SKM-1 treated with dmso at 0.1 percent for 144 hours (cell line): Measurements from ENCODE around the gene GRK5.

Experiments used
- DNase-seq: peaks from one replicate; lab custom pipeline; 2025; ENCODE audit not compliant: unreplicated experiment; lab: John Stamatoyannopoulos, UW

Gene GRK5

DNA sequence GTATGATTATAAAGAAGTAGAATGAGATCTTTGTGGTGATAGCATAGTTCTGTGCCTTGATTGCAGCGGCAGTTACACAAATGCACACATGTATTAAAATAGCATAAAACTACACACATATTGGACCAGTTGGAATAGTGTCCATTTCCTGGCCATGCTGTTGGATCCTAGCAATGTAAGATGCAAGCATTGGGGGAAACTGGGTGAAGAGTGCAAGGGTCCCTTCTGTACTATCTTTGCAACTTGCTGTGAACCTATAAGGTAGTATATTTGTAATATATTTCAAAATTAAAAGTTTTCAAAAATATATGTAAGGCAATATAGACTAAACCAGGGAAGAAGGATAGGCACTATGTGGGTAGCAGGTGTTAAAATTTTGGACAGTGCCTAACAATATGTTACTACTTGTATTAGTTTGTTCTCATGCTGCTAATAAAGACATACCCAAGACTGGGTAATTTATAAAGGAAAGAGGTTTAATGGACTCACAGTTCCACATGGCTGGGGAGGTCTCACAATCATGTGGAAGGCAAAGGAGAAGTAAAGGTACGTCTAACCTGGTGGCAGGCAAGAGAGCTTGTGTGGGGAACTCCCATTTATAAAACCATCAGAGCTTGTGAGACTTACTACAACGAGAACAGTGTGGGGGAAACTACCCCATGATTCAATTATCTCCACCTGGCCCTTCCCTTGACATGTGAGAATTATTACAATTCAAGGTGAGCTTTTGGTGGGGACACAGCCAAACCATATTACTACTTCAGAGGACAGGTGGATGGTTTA, 263.7 kb downstream of the GRK5 start:
- DNase-seq: no peak

DNA sequence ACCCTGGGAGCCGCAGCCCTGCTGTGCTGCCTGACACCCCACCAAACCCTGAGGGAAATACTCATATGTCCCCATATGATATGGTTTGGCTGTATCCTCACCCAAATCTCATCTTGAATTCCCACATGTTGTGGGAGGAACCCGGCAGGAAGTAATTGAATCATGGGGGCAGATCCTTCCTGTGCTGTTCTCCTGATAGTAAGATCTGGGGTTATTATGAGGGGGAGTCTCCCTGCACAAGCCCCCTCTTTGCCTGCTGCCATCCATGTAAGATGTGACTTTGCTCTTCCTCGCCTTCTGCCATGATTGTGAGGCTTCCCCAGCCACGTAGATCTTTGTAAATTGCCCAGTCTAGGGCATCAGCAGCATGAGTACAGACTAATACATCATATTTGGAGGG, 266.4 kb downstream of the GRK5 start:
- no peak for DNase-seq

DNA sequence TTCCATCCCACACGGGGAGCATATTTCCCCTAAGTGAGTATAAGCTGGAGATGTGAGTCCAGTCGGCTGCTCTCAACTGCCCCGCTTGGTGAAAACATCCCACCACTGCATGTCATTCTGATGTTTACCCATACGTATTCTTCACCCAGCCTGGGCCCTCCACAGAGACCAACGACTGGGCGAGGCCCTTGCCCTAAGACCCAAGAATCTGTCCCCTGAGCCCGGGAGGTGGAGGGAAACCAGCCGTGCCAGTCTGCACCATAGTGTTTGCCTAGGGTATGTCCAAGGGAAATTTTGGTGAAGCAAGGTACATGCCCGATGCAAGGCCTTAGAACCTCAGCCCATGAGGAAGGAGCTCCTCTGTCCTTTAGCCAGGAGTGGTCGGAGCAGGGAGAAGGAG, 267.2 kb downstream of the GRK5 start:
- DNase-seq: no peak

DNA sequence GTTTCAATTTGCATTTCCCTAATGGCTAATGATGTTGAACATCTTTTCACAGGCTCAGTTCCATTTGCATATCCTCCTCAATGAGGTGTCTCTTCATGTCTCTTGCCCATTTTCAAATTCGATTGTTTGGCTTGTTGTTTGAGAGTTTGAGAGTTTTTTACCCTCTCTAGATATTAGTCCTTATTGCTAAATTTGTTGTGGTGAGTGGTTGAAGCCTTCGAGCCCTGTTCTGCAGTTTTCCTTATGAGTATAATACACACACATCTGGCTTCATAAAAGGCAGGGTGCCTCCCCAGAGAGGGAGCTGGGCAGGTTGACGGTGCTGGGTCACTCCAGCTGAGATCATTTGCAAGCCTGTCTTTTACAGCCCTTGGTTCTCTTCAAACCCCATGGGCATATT, 270.1 kb downstream of the GRK5 start:
- no peak for DNase-seq

DNA sequence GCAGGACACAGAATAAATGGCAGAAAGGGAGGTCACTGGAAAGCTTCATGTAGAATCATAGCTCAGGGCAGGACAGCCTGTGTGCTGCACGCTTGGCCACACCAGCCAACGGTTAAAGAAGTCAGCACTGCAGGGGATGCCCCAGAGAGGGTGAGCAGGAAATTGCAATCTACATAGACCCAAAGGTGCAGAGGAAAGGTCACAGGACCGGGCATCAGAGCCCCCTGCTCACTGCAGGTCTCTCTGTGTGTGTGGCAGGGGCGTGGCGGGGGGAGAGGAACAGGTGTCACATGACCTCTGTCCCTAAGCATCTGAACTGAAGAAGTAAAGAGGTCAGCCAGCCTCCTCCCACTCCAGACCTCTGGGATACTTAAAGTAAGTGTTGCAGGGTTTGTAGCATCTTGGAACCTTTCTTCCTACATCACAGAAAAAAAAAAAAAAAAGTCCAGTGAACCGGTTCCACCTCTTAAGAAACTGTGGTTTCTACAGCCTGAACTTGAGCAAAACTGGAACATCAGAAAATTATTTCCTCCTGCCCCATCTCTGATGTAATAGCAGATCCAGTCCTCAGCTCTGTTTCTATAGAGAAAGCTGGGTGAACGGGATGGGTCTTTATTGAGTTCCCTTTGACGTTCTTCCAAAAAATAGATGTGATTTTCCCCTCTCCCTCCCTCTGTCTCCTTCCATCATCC, 270.9 kb downstream of the GRK5 start:
- DNase-seq: peak; percentile 32

DNA sequence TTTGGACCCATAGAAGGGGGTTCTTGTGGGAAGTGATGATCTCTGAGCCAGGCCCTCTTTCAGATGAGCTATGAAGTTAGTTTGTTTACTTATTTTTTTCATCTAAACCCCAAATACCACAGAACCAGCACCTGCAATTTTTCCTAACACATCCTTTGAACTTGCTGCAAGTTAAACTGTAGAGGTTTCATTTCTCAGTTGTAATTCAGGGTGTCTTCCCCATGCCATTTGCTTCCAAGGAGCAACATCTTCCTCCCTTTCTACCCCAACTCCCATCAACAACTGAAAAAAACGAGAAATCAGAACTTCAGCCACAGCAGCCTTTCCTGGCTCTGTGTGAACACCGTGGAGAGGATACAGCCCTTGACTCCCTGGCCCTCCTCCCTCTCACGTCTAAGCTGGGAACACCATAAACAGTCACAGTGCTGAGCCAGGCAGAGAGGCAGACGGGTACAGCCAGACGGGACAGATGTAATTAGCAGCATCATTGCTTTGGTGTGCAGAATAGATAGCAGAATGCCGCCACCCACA, 271.5 kb downstream of the GRK5 start:
- no peak for DNase-seq

DNA sequence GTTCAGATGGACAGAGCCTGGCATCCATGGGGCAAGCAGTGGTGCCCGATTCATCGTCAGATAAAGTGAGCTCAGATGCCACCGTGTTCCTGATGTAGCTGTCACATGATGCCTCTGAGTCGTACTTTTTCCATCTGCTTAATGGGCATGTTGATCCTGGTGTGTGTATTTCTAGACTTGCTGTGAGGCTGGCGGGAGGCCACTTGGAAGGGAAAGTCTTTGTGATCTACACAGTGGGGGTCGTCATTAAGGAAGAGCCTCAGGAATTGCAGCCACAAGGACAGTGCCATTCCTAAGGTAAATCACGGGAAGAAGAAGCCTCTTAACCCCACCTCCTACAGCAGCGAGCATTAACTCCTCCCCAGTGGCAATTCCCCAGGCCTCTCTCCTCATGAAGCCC, 272.2 kb downstream of the GRK5 start:
- no peak for DNase-seq

DNA sequence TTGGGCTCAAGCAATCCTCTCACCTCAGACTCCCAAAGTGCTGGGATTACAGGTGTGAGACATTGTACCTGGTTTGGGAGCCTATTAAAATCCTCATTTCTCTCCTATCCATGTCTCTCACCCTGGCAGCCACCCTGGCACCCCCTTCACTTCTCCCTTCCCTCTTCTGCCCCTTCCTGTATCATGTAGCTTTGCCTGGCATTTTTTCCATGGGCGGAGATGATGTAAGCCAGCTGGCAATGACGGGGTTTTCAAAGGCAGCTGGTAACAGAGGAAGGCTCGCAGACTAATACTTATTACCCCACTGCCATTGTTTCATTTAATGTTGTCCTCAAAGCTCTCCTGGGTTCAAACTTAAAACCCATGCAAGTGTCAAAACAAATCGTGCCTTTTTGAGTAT, 273.3 kb downstream of the GRK5 start:
- DNase-seq: no peak

DNA sequence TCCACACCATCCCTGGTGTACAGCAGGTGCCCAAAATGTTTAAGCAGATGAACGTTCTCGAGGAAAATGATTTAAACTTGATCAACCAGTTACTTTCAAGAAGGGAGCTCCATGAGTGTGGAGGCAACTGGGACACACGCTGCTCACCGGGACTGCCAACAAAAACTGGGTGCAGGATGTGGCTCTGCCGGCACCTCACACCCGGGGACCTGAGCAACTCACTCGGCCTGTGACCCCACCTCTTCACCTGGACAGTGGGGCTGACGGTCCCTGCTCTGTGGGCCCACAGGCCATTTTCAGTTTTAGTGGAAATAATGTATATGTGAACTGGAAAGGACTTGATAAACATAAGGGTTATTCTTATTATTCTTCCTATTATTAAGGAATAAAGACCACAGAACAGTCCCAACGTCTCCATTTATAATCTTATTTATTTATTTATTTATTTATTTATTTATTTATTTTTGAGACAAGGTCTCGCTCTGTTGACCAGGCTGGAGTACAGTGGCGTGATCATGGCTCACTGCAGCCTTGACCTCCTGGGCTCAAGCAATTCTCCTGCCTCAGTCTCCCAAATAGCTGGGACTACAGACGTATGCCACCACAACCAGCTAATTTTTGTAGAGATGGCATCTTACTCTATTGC, 274.5 kb downstream of the GRK5 start:
- DNase-seq: no peak

DNA sequence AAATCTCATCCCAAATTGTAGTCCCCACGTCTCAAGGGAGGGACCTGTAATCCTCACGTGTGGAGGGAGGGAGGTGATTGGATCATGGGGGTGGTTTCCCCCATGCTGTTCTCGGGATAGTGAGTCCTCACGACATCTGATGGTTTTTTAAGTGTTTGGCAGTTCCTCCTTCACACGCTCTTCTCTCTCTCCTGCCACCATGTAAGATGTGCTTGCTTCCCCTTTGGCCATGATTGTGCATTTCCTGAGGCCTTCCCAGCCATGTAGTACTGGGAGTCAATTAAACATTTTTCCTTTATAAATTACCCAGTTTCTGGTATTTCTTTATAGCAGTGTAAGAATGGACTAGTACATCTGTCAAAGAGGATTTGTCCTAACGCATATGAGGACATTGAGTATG, 275.6 kb downstream of the GRK5 start:
- DNase-seq: peak; percentile 26

DNA sequence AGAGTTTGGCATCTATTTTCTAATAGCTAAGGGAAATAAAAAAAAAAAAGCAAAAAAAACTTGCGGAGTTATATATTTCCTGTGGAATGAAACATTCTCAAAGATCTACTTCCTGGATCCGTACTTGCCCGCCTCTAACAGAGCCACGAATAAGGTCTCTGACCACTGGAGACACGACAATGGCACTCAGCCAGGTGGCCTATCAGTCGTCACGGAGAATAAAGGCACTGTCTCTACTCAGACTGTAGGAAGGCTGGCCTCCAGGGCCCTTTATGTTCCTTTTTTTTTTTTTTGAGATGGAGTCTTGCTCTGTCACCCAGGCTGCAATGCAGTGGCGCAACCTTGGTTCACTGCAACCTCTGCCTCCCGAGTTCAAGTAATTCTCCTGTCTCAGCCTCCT, 276.5 kb downstream of the GRK5 start:
- no peak for DNase-seq

DNA sequence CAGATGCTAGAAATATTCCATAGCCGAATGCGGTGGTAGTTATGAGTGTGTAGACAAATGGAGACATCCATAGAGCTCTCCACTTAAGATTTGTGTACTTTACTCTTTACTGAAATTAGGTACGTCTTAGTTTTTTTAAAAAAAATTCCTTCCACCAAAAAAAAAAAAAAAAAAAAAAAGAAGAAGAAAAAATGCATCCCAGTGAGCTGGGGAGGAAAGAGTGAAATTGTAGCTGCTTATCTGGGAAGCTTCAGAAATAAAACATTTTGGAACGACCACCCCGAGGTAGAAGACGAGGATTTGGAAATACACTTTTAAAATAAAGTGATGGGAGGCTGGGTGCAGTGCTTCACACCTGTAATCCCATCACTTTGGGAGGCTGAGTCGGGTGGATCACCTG, 281.3 kb downstream of the GRK5 start:
- DNase-seq: no peak

DNA sequence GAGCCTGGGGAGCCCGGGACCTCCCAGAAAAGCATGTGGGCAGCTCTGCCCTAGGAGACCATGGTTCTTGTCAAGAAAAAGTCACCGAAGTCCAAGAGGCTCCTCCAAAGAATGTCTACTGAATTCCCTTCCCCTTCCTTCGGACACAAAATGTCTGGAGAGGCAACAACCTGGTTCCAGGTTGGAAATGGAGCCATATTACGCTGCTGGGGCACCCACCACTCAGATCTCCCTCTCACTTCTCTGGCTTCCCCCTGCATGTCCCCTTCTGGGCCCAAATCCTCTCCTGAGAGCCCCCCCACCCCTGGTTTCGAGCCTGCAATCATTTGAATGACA, 282.6 kb downstream of the GRK5 start:
- no peak for DNase-seq

DNA sequence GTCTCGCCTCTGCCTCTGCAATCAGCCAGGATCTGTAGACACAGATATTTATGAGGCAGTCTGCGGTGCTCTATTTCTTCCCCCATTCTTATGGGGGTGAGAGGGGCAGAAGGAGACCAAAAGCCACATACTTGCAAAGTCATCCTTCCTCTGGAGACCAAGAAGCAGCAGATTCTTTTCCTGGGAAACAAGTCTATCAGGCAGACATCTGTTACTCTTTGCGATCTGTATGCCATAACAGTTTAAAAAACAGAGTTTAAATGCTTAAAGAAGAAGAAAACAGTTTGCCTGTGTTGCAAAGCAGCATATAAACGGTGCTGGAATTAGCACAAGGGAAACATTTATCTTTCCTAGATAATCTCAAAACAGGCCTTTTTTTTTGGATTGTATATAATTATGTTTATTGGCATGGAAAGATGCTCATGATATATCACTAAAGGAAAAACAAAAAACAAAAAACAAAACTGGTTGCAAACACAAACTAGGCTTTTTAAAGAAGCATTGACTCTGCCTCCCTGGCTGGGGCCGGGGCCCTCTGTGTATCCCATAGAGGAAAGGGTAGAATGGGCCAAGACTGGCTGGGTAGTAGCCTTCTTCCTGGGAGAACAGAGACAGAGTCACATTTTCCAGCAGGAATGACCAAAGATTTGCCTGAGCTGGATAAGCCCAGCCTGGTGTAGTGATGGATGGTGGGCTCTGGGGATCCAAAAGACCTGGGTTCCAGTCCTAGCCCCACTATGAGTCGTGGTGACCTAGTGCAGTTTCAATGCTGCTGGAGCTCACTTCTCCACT, 284.8 kb downstream of the GRK5 start:
- no peak for DNase-seq

DNA sequence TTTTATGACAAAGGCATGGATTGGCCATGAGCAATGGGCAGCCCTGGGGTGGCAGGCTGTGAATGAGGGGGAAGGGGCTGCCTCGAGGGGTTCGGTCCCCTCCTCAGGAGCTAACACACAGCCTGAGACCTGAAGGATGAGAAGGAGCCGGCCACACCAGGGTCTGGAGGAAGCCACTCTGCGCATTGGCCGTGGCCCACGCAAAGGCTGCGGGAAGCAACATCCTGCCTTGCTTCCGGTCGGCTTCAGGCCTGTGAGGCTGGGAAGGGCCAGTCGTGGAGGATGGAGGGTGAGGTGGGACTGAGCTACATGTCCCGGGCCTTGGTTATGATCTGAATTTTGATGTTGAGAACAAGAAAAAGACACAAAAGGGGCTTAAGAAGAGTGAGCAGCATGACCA, 285.8 kb downstream of the GRK5 start:
- no peak for DNase-seq

DNA sequence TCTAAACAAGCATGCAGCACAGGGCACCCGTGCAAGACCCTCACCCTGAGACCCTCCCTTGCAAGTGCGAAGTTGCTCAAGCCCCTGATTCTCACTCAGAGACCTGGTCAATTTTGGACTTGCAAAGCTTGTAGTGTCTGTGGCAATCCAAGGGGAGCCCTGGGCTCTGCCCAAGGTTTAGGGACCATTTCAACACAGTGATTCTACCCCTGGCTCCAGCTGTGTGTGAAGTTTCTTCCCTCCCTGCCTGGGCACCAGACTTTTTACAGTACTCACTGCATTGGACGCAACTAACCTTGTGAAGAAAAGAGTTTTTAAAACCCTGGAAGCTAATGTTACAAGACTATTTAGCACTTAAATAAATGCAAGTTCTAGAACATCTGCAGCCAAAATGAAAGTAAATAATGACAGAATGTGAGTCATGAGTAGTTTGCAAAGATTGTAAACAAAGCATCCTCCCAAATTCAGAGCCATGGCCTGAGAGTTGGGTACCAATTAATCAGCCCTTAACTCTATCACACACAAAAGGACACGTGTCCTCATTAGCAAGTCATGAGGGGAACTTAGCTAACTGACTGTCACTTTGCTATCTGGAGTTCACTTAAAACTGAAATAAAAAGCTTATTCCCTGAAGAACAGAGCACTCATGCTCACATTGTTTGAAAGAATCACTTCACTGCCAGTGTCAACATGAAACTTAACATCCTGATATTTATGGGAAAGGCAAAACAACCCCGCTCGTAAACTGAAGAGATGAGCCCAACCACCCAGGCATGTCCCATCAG, 287.1 kb downstream of the GRK5 start:
- DNase-seq: no peak

DNA sequence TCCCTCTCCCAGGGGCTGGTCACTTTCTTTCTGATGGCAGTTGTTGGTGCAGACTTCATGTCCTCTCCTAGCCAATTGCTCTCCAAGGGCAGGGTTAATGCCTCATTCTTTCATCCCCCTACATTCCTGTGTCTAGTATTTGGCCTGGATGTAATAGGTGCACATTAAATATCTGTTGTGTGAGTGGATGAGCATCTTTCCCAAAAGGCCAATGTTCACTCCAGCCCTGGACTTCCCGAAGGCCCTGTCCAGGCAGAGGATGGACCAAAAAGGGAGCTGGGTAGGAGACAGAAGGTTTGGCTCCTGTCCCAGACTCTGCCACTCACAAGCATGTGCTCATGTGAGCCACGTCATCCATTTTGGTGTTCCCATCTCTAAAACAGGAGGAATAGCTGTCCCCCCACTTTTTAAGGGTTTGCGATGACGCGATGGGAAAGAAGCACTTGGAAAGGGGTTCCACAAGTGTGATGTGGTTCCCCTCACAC, 287.7 kb downstream of the GRK5 start:
- DNase-seq: no peak

DNA sequence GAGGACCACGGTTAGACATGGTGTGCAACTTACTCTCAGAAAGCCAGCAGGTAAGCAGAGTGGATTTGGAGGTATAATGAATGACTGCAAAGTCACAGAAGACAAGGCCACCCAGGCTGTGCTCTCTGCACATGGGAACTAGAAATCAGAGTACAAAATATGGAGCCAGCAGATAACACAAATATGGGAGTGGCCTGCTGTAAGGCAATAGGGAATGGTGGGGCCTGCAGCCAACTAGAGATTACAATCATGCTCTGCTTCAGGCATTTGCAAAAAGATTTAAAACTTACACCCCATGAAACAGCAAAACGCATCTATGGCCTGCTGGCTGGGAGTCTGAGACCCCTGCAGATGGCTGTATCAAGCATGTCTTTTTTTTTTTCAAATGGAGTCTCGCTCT, 288.2 kb downstream of the GRK5 start:
- no peak for DNase-seq

DNA sequence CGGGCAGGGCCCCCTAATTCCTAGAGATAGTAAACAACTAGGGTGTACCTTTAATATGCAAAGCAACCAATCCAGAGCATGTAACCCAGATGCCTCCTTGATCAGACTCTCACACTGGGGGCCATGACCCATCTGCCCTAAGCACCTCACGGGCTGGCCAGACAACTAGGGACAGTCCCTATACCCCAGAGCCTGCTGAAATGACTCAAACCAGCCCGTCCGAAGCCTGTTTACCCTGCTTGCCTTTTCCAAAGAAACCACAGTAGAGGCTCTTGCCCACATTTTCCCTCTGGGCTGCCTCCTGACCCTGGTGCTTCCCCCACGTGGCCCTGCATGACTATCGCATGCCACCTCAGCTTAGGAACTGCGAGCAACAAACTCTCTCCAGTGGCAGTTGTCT, 288.9 kb downstream of the GRK5 start:
- DNase-seq: no peak

DNA sequence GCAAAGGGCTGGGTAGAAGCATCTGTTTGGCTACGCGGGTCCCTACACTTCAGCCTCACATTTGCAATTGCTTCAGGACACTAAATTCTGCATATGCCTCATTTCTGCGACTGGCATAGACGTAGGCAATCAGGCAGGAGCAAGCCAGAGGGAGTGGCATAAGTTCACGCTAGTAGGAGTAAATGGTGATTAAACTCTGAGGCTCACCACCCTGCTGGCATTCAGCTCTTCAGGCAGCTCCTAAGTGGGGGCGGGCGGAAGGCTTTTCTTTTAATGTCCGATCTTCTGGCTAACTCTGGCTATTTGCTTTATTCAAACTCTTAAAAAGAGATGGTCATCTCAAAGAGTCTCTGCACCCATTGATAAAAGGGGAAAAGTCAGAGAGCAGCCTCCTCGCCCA, 289.9 kb downstream of the GRK5 start:
- DNase-seq: no peak
